NK-92 treated with Interleukin-12 subunit alpha and Interleukin-12 subunit beta, amount 100 ng/mL, for 24 hours (cell line): Measurements from ENCODE around the gene CYP4Z1.
"Not testable (repeated sequence)": the region's sequence is repeated elsewhere in the genome, so short reads cannot be mapped to it uniquely, and the experiment has no call there.

ENCODE experiments used
- DNase-seq: peaks from one replicate; lab custom pipeline; 2025; lab: John Stamatoyannopoulos, UW

Gene CYP4Z1

GRCh38 chr1:47128854-47129253 is 61.8 kb downstream of the CYP4Z1 start:
- DNase-seq, result not testable (repeated sequence)

GRCh38 chr1:47129489-47130230 is 62.6 kb downstream of the CYP4Z1 start:
- DNase-seq, result not testable (repeated sequence)

DNA sequence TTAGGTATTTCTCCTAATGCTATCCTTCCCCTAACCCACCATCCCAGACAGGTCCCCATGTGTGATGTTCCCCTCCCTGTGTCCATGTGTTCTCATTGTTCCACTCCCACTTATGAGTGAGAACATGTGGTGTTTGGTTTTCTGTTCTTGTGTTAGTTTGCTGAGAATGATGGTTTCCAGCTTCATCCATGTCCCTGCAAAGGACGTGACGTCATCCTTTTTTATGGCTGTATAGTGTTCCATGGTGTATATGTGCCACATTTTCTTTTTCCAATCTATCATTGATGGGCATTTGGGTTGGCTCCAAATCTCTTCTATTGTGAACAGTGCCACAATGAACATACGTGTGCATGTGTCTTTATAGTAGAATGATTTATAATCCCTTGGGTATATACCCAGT is 65.6 kb downstream of the CYP4Z1 start:
- not testable (repeated sequence) for DNase-seq

DNA sequence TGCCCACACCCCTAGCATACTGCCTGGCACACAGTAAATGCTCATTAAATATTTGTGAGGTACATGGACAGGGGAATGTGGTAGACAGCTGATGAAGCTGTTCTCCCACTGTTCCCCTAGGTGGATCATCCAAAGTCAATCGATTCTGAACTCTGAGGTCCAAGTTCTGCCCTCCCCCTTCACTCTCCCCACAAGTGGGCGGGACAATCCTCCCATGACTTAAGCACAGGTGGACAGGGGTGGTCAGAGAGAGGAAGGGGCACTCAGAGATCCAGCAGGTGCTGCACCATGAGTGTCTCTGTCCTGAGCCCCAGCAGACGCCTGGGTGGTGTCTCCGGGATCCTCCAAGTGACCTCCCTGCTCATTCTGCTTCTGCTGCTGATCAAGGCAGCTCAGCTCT is 70.2 kb downstream of the CYP4Z1 start, which contains the start of gene CYP4A22:
Gene CYP4A22 (plus strand): TSS at position 244 of the 400 bp plus-strand sequence. CDS start 45 bp downstream, at position 289.
- DNase-seq, result no peak

DNA sequence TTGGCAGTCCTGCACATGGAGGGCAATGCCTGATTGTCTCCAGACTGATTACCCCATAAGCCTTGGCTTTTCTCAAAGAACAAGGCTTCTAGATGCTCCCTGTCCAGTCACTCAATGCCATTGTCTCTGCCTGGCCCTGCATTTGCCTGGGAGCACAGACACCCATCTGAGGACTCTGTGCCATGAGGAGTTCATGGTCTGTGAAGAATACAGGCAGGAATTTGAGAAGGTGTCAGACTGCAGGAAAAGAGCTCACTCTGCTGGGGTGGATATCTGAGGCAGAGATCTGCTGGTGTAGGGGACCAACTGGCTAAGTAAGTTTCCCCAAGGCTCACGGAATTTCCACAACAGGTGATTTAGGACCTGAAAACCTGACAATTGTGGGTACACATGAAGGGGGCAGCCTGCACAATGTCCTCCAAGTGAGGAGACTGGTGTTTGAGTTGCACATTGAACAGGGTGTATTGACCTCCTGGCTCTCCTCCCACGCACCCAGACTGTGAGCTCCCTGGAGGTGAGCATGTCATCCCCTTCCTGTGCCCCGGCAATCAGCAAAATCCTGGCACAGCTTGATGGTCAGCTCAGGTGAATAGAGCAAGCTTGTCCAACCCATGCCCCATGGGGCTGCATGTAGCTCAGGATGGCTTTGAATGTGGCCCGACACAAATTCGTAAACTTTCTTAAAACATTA is 71.0 kb downstream of the CYP4Z1 start:
- DNase-seq, result no peak

DNA sequence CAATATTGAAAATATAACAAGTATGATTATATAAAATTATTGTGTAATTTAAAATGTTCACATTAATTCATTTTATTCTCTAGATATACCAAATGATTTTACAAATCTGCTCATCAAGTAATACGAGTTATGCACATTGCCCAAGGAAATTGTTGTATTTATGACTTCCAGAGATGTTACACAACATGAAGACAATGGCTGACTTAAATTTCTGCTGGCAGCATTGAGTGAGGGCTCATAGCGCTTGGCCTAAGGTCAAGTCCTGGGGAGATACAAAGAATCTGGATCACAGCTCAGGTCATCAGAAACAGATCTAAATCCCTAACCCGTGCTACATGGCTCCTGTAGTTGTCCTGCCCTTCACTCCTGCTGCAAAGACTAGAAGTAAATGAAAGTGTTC is 73.3 kb downstream of the CYP4Z1 start:
- not testable (repeated sequence) for DNase-seq

DNA sequence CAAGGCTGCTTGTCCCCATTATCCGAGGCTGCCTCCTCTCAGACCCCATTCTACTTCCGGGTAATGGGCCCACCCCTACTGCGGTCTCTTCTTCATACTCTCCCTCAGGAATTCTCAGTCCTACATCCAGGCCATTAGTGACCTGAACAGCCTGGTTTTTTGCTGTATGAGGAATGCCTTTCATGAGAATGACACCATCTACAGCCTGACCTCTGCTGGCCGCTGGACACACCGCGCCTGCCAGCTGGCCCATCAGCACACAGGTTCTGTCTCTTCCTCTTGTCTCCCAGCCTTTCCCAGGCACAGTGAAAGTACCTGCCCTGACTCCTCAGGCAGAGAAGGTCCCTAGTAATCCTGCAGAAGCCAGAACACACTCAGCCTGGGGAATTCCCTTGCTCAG is 76.6 kb downstream of the CYP4Z1 start:
- DNase-seq, result not testable (repeated sequence)

- not testable (repeated sequence) for DNase-seq
These were observed 79.5 kb downstream of the CYP4Z1 start for GRCh38 chr1:47146495-47146894.

- no peak for DNase-seq
These were observed 80.2 kb downstream of the CYP4Z1 start for GRCh38 chr1:47147047-47147785.

DNA sequence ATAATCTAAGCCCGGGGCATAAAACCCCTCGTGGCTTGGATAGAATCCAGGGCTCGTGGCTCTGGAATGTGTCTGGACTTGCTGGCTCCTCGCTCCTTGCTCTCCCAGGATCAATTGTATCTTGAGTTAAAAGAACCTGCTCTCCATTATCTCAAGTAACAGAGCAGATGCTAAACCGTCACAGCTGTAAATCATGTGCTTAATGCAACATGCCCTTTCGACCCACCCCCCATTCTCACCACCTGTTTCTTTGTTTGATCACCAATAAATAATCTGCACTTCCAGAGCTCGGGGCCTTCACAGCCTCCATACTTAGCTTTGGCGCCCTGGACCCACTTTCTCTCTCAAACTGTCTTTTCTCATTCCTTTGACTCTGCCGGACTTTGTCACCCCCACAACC is 82.1 kb downstream of the CYP4Z1 start:
- not testable (repeated sequence) for DNase-seq

- not testable (repeated sequence) for DNase-seq
These were observed 89.4 kb downstream of the CYP4Z1 start for GRCh38 chr1:47156457-47156856.

GRCh38 chr1:47157957-47158356 is 90.9 kb downstream of the CYP4Z1 start:
- DNase-seq, result not testable (repeated sequence)

- DNase-seq, result no peak
These were observed 93.7 kb downstream of the CYP4Z1 start for GRCh38 chr1:47160716-47161115.

DNA sequence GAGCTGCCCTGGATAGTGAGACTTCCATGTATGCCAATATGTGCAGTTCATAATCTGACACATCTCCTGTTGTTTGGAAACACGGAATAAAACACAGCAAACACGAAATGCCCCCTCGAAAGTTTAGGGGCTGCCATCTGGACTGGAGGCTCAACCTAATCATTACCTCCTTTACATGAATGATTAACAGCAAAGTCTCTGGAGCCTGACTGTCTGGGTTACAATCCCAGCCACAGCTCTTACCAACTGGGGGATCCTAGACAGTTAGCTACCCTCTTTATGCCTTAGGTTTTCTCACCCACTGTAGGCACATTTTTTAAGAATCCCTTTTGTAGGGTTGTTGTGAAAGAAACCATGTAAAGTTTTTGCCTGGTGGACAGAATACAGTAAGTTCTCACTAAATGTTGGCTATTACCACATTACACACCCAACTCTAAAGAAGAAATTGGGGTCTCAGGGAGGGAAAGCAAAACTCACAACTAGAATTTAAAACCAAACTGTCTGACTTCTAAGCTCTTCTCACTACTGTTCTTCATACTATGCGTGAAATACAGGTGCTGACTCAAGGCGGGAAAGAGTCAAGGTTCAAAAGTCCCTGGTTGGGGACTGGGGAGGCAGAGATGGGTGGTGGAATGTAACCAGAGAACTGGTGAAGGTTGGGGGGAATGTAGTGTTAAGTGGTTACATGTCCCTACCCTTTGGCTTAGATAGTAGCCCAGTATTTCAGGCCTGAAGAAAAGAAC is 94.4 kb downstream of the CYP4Z1 start:
- DNase-seq, result no peak

DNA sequence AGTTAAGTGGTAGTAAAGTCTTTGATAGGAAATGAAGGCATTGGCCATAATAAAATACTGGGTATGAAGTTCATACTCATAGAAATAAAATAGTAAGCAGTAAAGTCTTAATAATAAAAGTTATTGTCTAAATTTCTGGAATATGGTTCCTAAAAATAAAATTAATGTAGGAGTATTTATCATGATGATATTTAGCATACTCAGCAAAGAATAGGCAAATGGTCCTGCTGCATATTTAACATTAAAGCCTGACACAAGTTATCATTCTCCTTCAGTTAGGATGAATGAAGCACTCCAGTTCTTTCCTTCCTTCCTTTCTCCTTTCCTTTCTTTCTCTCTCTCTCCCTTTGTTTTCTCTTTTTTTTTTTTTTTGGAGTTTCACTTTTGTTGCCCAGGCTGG is 97.5 kb downstream of the CYP4Z1 start:
- no peak for DNase-seq
